RWPE1 (cell line): Measurements from ENCODE around the gene PNPLA3.

Experiments used
- CTCF ChIA-PET: fragments of 350-600 bp; sonication (Branson Sonifier 250); formaldehyde crosslinking; extraction: SDS; loops from one replicate; lab custom pipeline; 2021; lab: Yijun Ruan, JAX
- POLR2A ChIA-PET: fragments of 400-600 bp; formaldehyde crosslinking; extraction: SDS; loops from one replicate; lab custom pipeline; 2020; ENCODE audit warnings: antibody characterized with exemption; ENCODE audit not compliant: low non-redundant PET; lab: Yijun Ruan, JAX
- DNase-seq: peaks from one replicate; pipeline ENCODE4 v3.0.0; 2012; ENCODE audit warnings: low spot score
- H3K27ac ChIP-seq: fragments of 450-650 bp; 2 replicates; pipeline ENCODE4 v1.5.1; 2017
- CTCF ChIP-seq: fragments of 450-650 bp; conservative IDR thresholded peaks from 2 replicates; pipeline ENCODE4 v1.5.1; 2017; ENCODE audit warnings: low read depth, mild to moderate bottlenecking

The PNPLA3 gene

GRCh38 chr22:43905681-43906080 is 17.9 kb upstream of the PNPLA3 start:
- no peak for DNase-seq
- CTCF ChIA-PET: interaction anchor here (0.8 kb wide), 1 partner anchor 23 kb away, joined by 3 read pairs; no protein-coding TSS in a partner anchor
- no peak overlapping the region for H3K27ac ChIP-seq
- POLR2A ChIA-PET: no interaction called here
- TF ChIP-seq CTCF: no peak

DNA sequence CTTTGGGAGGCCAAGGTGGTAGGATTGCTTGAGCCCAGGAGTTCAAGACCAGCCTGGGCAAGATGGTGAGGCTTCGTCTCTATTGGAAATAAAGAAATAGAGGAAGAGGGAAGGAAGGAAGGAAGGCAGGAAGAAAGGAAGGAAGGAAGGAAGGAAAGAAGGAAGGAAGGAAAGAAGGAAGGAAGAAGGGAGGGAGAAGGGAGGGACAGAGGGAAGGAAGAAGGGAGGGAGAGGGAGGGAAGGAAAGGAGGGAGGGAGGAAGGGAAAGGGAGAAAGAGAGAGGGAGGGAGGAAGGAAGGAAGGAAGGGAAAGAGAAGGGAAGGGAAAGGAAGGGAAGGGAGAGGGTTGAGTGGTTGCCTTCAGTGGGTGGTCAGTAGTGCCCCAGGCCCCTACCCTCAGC is 13.9 kb upstream of the PNPLA3 start:
- ChIA-PET POLR2A (no interaction called here), CTCF (no interaction called here)
- H3K27ac ChIP-seq: no peak overlapping the region
- DNase-seq: no peak
- TF ChIP-seq CTCF: no peak

GRCh38 chr22:43910178-43910695 is 13.4 kb upstream of the PNPLA3 start:
- no peak for TF ChIP-seq CTCF
- no peak for DNase-seq
- H3K27ac ChIP-seq: no peak overlapping the region
- ChIA-PET POLR2A (no interaction called here), CTCF (no interaction called here)

GRCh38 chr22:43911351-43911750 is 12.3 kb upstream of the PNPLA3 start:
- POLR2A ChIA-PET: no interaction called here

DNA sequence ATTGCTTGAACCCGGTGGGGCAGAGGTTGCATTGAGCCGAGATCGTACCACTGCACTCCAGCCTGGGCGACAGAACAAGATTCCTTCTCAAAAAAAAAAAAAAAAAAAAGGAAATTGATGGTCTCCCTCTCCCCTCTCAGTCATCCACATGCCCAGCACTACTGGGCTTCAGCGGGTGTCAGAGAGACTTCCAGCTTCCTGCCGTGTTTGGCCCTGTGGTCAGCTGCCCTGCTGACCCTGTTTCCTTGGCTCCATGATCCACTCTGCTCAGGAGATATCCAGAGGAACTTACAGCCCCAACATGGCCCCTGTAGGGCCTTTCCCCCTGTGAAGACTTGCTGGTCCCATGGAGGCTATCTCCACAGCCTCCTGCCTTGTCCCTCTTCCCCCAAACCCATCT is 6.1 kb upstream of the PNPLA3 start:
- ChIA-PET CTCF (no interaction called here), POLR2A (no interaction called here)
- no peak for DNase-seq
- TF ChIP-seq CTCF: no peak
- no peak overlapping the region for H3K27ac ChIP-seq

More at GRCh38 chr22:43911351-43911750, 12.3 kb upstream of the PNPLA3 start:
- no peak for DNase-seq
- CTCF ChIA-PET: no interaction called here
- no peak overlapping the region for H3K27ac ChIP-seq
- no peak for TF ChIP-seq CTCF

GRCh38 chr22:43919106-43919973 is 4.3 kb upstream of the PNPLA3 start:
- CTCF ChIA-PET: no interaction called here
- POLR2A ChIA-PET: no interaction called here
- peak overlapping the region; percentile 52 for H3K27ac ChIP-seq
- TF ChIP-seq CTCF: no peak
- no peak for DNase-seq
